HG03558 (cell line): ENCODE measurements around the gene SERP1.
"Not testable (repeated sequence)": the region's sequence is repeated elsewhere in the genome, so short reads cannot be mapped to it uniquely, and the experiment has no call there.

ENCODE experiments used
- ATAC-seq: cut with Tn5 transposase; IDR thresholded peaks from one replicate; pipeline ENCODE4 v1.9.1; 2021; ENCODE audit warnings: moderate number of reproducible peaks; ENCODE audit not compliant: unreplicated experiment; ENCODE audit errors: extremely low read depth

The SERP1 gene

GRCh38 chr3:150540297-150540696 is 6.0 kb downstream of the SERP1 start:
- ATAC-seq: no peak

- no peak for ATAC-seq
These were observed 7.7 kb downstream of the SERP1 start for GRCh38 chr3:150538324-150539208.

GRCh38 chr3:150535204-150535603 is 11.1 kb downstream of the SERP1 start:
- no peak for ATAC-seq

GRCh38 chr3:150531775-150532174 is 14.5 kb downstream of the SERP1 start:
- no peak for ATAC-seq

GRCh38 chr3:150528354-150528797 is 17.9 kb downstream of the SERP1 start:
- ATAC-seq: no peak

- ATAC-seq: no peak
These were observed 18.6 kb downstream of the SERP1 start for GRCh38 chr3:150527464-150528255.

- ATAC-seq: no peak
These were observed 22.8 kb downstream of the SERP1 start for GRCh38 chr3:150523538-150523937.

- no peak for ATAC-seq
These were observed 24.8 kb downstream of the SERP1 start for GRCh38 chr3:150521463-150521862.

- ATAC-seq: no peak
These were observed 25.9 kb downstream of the SERP1 start for GRCh38 chr3:150520408-150520807.

GRCh38 chr3:150519026-150519425 is 27.3 kb downstream of the SERP1 start:
- ATAC-seq: no peak

GRCh38 chr3:150515210-150515609 is 31.1 kb downstream of the SERP1 start:
- no peak for ATAC-seq

- no peak for ATAC-seq
These were observed 35.0 kb downstream of the SERP1 start for GRCh38 chr3:150511122-150511821.

GRCh38 chr3:150509780-150510179 is 36.5 kb downstream of the SERP1 start:
- no peak for ATAC-seq

- ATAC-seq: no peak
These were observed 37.9 kb downstream of the SERP1 start for GRCh38 chr3:150508401-150508800.

GRCh38 chr3:150504483-150504882 is 41.8 kb downstream of the SERP1 start:
- no peak for ATAC-seq

GRCh38 chr3:150503402-150504099 is 42.7 kb downstream of the SERP1 start:
- ATAC-seq: no peak

- not testable (repeated sequence) for ATAC-seq
These were observed 45.3 kb downstream of the SERP1 start for GRCh38 chr3:150500960-150501359.

GRCh38 chr3:150497956-150498355 is 48.3 kb downstream of the SERP1 start:
- no peak for ATAC-seq

- no peak for ATAC-seq
These were observed 50.6 kb downstream of the SERP1 start for GRCh38 chr3:150495563-150496168.

GRCh38 chr3:150495149-150495548 is 51.1 kb downstream of the SERP1 start:
- no peak for ATAC-seq
